GM12875 (cell line): ENCODE measurements around the gene MAGI2.
A peak's percentile ranks its signal among the peaks of the same experiment; 100 is the strongest.
"Not testable (repeated sequence)": the region's sequence is repeated elsewhere in the genome, so short reads cannot be mapped to it uniquely, and the experiment has no call there.

Experiments used
- H3K4me3 ChIP-seq: one replicate; pipeline ENCODE4 v1.5.1; 2011; ENCODE audit warnings: low read depth, low read length, control low read depth
- CTCF ChIP-seq: IDR thresholded peaks from 2 replicates; pipeline ENCODE4 v1.5.1; 2011; ENCODE audit warnings: low read depth, mild to moderate bottlenecking, control low read depth, inconsistent platforms, low read length, moderate library complexity, borderline replicate concordance; ENCODE audit not compliant: insufficient read depth

MAGI2 gene

GRCh38 chr7:78521961-78522360, 931.5 kb downstream of the MAGI2 start:
- no peak for TF ChIP-seq CTCF
- no peak overlapping the region for H3K4me3 ChIP-seq

DNA sequence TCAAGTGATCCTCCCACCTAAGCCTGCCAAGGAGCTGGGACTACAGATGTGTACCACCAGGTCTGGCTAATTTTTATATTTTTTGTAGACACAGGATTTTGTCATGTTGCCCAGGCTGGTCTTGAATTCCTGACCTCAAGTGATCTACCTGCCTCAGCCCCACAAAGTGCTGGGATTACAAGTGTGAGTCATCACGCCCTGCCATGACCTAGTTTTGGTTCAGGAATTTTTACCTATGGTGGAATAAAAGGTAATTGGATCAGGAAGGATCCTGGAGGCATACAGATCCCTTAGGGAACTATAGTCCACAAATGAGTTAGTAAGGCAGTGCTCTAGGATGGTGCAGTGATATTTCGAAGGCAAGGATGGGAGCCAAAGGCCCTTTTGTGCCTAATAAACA, 937.0 kb downstream of the MAGI2 start:
- no peak for TF ChIP-seq CTCF
- H3K4me3 ChIP-seq, result no peak overlapping the region

GRCh38 chr7:78514634-78515033, 938.8 kb downstream of the MAGI2 start:
- H3K4me3 ChIP-seq, result no peak overlapping the region
- TF ChIP-seq CTCF, result no peak

GRCh38 chr7:78510580-78511188, 942.8 kb downstream of the MAGI2 start:
- TF ChIP-seq CTCF, result peak; percentile 79
- no peak overlapping the region for H3K4me3 ChIP-seq

GRCh38 chr7:78503301-78503700, 950.2 kb downstream of the MAGI2 start:
- H3K4me3 ChIP-seq, result not testable (repeated sequence)

GRCh38 chr7:78501064-78501463, 952.4 kb downstream of the MAGI2 start:
- TF ChIP-seq CTCF, result no peak
- no peak overlapping the region for H3K4me3 ChIP-seq

DNA sequence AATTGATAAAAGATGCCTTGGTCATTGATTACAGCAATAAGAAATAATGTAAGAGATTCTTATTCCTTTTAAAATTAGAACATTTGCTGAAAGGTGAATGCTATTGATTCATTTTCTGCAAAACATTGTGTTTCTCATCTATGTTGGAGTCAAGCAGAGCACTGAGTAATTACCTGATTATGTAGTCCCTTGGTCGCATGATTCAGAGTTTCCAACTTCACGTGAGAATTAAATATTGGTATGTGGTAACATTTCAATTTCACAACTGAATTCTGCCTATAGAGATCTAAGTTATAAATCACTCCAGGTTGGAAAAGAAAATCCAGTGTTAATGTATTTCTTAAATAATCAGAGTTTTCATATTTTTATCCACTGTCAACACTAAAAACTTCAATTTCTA, 953.5 kb downstream of the MAGI2 start:
- TF ChIP-seq CTCF, result no peak

DNA sequence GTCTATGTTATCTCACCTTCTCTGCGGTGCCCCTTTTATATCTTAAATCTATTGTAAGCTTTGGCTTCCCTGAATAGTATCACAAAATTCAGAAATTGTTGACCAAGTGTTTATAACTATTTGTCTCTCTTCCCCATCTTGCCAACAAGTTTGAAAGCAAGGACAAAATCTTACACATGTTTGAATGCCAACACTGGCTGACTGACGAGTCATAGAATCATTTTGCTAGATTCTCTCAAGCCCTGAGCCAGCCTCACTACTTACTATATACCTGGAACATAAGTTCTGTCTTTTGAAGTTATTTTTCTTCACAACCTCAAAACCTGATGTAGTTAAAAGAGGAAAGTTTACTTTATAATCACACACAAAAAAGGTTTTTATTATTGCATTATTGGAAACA, 954.2 kb downstream of the MAGI2 start:
- no peak overlapping the region for H3K4me3 ChIP-seq
- TF ChIP-seq CTCF, result no peak

More for the DNA sequence above, 953.5 kb downstream of the MAGI2 start:
- no peak overlapping the region for H3K4me3 ChIP-seq
